ENCODE data around the gene CAMK2D.

Gene CAMK2D

GRCh38 chr4:113471146-113471860 lies 290.2 kb downstream of the CAMK2D start:
- TF ChIP-seq SIN3A (IDR thresholded peaks at IDR 0.05; ENCODE audit: borderline replicate concordance, insufficient read depth, low read length) (no peak), FOXP2 (optimal IDR thresholded peaks at IDR 0.05; ENCODE audit: borderline replicate concordance, extremely low read depth, extremely low read length, insufficient read depth) (no peak), REST (IDR thresholded peaks at IDR 0.05; ENCODE audit: insufficient read depth in 1 of 2, low read depth in 2 of 2, low read length in 2 of 2) (no peak), POLR2AphosphoS5 (IDR thresholded peaks at IDR 0.05; ENCODE audit: low read depth, low read length) (no peak), TAF1 (IDR thresholded peaks at IDR 0.05; ENCODE audit: borderline replicate concordance, insufficient read depth, low read length) (no peak)

GRCh38 chr4:113469926-113470325 lies 291.6 kb downstream of the CAMK2D start:
- TF ChIP-seq TAF1 (IDR thresholded peaks at IDR 0.05; ENCODE audit: borderline replicate concordance, insufficient read depth, low read length): no peak
- TF ChIP-seq FOXP2 (optimal IDR thresholded peaks at IDR 0.05; ENCODE audit: borderline replicate concordance, extremely low read depth, extremely low read length, insufficient read depth): no peak
- no peak for TF ChIP-seq REST (IDR thresholded peaks at IDR 0.05; ENCODE audit: insufficient read depth in 1 of 2, low read depth in 2 of 2, low read length in 2 of 2)
- no peak for TF ChIP-seq POLR2AphosphoS5 (IDR thresholded peaks at IDR 0.05; ENCODE audit: low read depth, low read length)
- no peak for TF ChIP-seq SIN3A (IDR thresholded peaks at IDR 0.05; ENCODE audit: borderline replicate concordance, insufficient read depth, low read length)

- TF ChIP-seq TAF1 (IDR thresholded peaks at IDR 0.05; ENCODE audit: borderline replicate concordance, insufficient read depth, low read length) (no peak), POLR2AphosphoS5 (IDR thresholded peaks at IDR 0.05; ENCODE audit: low read depth, low read length) (no peak), REST (IDR thresholded peaks at IDR 0.05; ENCODE audit: insufficient read depth in 1 of 2, low read depth in 2 of 2, low read length in 2 of 2) (no peak), SIN3A (IDR thresholded peaks at IDR 0.05; ENCODE audit: borderline replicate concordance, insufficient read depth, low read length) (no peak), FOXP2 (optimal IDR thresholded peaks at IDR 0.05; ENCODE audit: borderline replicate concordance, extremely low read depth, extremely low read length, insufficient read depth) (no peak)
Observed at GRCh38 chr4:113469023-113469390, 292.5 kb downstream of the CAMK2D start.

GRCh38 chr4:113468165-113469022 lies 293.1 kb downstream of the CAMK2D start:
- TF ChIP-seq POLR2AphosphoS5 (IDR thresholded peaks at IDR 0.05; ENCODE audit: low read depth, low read length): no peak
- peak; percentile 51 for TF ChIP-seq FOXP2 (optimal IDR thresholded peaks at IDR 0.05; ENCODE audit: borderline replicate concordance, extremely low read depth, extremely low read length, insufficient read depth)
- TF ChIP-seq REST (IDR thresholded peaks at IDR 0.05; ENCODE audit: insufficient read depth in 1 of 2, low read depth in 2 of 2, low read length in 2 of 2): peak in 1 of 2 experiments; percentile 46; a peak in 1 of 4 replicates
- TF ChIP-seq TAF1 (IDR thresholded peaks at IDR 0.05; ENCODE audit: borderline replicate concordance, insufficient read depth, low read length): peak; percentile 77; the same call in 1 of the 2 replicates
- TF ChIP-seq SIN3A (IDR thresholded peaks at IDR 0.05; ENCODE audit: borderline replicate concordance, insufficient read depth, low read length): peak; percentile 93; the same call in 1 of the 2 replicates

Data from PFSK-1 (cell line).